ENCODE data around the gene AFF2.

DNA sequence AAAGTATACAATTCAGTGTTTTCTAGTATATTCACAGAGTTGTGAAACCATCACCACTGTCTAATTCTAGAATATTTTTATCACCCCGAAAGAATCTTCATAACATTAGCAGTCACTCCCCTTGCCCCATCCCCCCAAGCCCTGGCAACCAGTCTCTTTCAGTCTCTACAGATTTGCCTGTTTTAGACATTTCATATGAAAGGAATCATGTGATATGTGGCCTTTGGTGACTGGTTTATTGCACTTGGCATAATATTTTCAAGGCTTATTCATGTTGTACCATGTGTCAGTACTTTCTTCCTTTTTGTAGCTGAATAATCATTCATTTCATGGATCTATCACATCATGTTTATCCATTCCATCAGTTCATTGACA, 371.7 kb downstream of the AFF2 start:
- no peak for TF ChIP-seq POLR2A (IDR thresholded peaks at IDR 0.05; ENCODE audit: low read length)
- TF ChIP-seq GATA1 (IDR thresholded peaks at IDR 0.05; ENCODE audit: low read depth, low read length) = no peak

Data from erythroblast (primary cell).